ENCODE results near the gene ARIH1. TPM values are rescaled to one million over a fixed set of nuclear protein-coding genes. Genes with fewer than 3 reads are reported as not detected.

ARIH1 gene
- total and polyA plus RNA-seq, 2 donors (not counting 3 experiments of a cell fraction or from before 2014, with no cell fraction given): 25.1 to 144 TPM

DNA sequence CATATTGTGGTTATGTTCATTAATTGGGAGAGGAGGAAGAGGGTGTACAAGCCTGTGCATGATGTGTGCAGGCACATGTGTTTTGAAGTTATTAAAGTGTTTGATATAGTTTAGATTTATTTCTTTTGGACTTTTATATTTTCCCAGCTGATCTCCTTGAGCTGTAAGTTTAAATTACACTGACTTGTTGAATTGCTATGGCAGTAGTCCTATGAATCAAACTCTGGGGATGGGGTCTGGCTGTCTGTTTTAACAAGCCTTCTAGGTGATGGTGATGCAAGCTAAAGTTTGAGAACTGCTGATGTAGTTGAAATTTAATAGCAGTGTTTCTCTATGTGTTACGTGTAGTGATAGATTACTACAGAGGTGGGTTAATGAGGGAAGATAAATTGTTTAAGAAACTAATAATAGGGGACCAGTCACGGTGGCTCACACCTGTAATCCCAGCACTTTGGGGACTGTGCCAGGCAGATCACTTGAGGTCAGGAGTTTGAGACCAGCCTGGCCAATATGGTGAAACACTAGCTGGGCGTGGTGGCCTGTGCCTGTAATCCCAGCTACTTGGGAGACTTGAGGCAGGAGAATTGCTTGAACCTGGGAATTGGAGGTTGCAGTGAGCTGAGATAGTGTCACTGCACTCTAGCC lies 7.0 kb downstream of the ARIH1 start:
- H3K27ac ChIP-seq (ENCODE audit: insufficient read depth, low read depth, low read length): no peak overlapping the region
- H3K9ac ChIP-seq (replicated peaks; ENCODE audit: extremely low read depth, insufficient read depth, low read length): no peak overlapping the region
- FAIRE-seq: no peak
- H3K79me2 ChIP-seq (ENCODE audit: control insufficient read depth, insufficient read depth, low read length): peaks cover 98% of the 10 kb centered on the region
- H2AFZ ChIP-seq (ENCODE audit: low read depth, low read length): no peak overlapping the region
- no peak overlapping the region for H3K4me2 ChIP-seq (ENCODE audit: insufficient read depth, low read length)
- peaks cover 31% of the 10 kb centered on the region for H4K20me1 ChIP-seq (replicated peaks; ENCODE audit: control insufficient read depth, extremely low read depth, insufficient read depth, low read length)
- H3K4me3 ChIP-seq (replicated peaks in 1 of 3; ENCODE audit: insufficient read depth in 1 of 3, low read depth in 1 of 3, low read length in 3 of 3): no peak overlapping the region
- no peaks in the 10 kb centered on the region for H3K9me1 ChIP-seq (replicated peaks; ENCODE audit: control insufficient read depth, extremely low read depth, insufficient read depth, low read length)
- BruUV-seq (replicated peaks): no TSS peak
- dilution Hi-C loops (cut with MboI; ENCODE audit: extremely low pct_ligation_motif_present, low sequenced_read_pairs) (no loop called here), intact Hi-C loops (cut with micrococcal nuclease) (no loop called here)
- CTCF ChIA-PET: interaction anchor here (1.8 kb wide), 1 partner anchor 19 kb away, joined by 6 read pairs; no protein-coding TSS in a partner anchor
- no peak for DNase-seq (ENCODE audit: low read depth, low spot score)
- peaks cover 11% of the 10 kb centered on the region for H3K4me1 ChIP-seq (ENCODE audit: control insufficient read depth, extremely low read depth, insufficient read depth, low read length)
- TF ChIP-seq GATA2 (IDR thresholded peaks at IDR 0.05; ENCODE audit: insufficient read depth, insufficient read length, low read depth, low read length): no peak
- no peak for TF ChIP-seq JUN (IDR thresholded peaks at IDR 0.05; ENCODE audit: borderline replicate concordance, insufficient read depth, insufficient read length, low read depth)
- TF ChIP-seq POLR2AphosphoS5 (IDR thresholded peaks at IDR 0.05; ENCODE audit: insufficient read depth, low read depth, low read length): no peak
- TF ChIP-seq MYC (IDR thresholded peaks at IDR 0.05; ENCODE audit: low read depth, low read length): no peak
- TF ChIP-seq FOS (IDR thresholded peaks at IDR 0.05; ENCODE audit: borderline replicate concordance, insufficient read depth, low read length): no peak
- TF ChIP-seq EZH2 (IDR thresholded peaks at IDR 0.05; ENCODE audit: borderline replicate concordance, low read depth, low read length, severe bottlenecking): no peak
- no peak for TF ChIP-seq POLR2A (IDR thresholded peaks at IDR 0.05; ENCODE audit: low read depth, low read length)
- TF ChIP-seq, protein P1, sequence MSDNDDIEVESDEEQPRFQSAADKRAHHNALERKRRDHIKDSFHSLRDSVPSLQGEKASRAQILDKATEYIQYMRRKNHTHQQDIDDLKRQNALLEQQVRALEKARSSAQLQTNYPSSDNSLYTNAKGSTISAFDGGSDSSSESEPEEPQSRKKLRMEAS (IDR thresholded peaks at IDR 0.05; ENCODE audit: insufficient read depth, insufficient read length): no peak
- TF ChIP-seq, protein P2, sequence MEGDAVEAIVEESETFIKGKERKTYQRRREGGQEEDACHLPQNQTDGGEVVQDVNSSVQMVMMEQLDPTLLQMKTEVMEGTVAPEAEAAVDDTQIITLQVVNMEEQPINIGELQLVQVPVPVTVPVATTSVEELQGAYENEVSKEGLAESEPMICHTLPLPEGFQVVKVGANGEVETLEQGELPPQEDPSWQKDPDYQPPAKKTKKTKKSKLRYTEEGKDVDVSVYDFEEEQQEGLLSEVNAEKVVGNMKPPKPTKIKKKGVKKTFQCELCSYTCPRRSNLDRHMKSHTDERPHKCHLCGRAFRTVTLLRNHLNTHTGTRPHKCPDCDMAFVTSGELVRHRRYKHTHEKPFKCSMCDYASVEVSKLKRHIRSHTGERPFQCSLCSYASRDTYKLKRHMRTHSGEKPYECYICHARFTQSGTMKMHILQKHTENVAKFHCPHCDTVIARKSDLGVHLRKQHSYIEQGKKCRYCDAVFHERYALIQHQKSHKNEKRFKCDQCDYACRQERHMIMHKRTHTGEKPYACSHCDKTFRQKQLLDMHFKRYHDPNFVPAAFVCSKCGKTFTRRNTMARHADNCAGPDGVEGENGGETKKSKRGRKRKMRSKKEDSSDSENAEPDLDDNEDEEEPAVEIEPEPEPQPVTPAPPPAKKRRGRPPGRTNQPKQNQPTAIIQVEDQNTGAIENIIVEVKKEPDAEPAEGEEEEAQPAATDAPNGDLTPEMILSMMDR (IDR thresholded peaks at IDR 0.05; ENCODE audit: extremely low read depth in 1 of 2, insufficient read depth in 1 of 2, low read depth in 1 of 2, low read length in 2 of 2): no peak
- no peaks in the 10 kb centered on the region for H3K9me3 ChIP-seq (replicated peaks; ENCODE audit: control insufficient read depth, insufficient read depth, low read length)
- H3K27me3 ChIP-seq (ENCODE audit: control insufficient read depth in 2 of 2, insufficient read depth in 2 of 2, low read length in 2 of 2): no peaks in the 10 kb centered on the region
- peaks cover 3% of the 10 kb centered on the region in 2 experiments for H3K36me3 ChIP-seq (ENCODE audit: control insufficient read depth in 2 of 2, extremely low read depth in 1 of 2, insufficient read depth in 2 of 2, low read length in 2 of 2)
- POLR2A ChIA-PET: no interaction called here

Measured in endothelial cell of umbilical vein (primary cell).